IMR-90 (cell line): ENCODE results near the gene INPP5A. TPM values are rescaled to one million over a fixed set of nuclear protein-coding genes. Genes with fewer than 3 reads are reported as not detected.

Experiments
- ATAC-seq: fragments of 200-7000 bp; cut with Tn5 transposase; 2 replicates; pipeline ENCODE4 v1.9.1; 2020; ENCODE audit warnings: low read depth, mild to moderate bottlenecking, moderate library complexity
- BruUV-seq: library from RNA; stranded (reverse); fragments of 400-500 nt; replicated peaks from 2 replicates; lab custom pipeline; 2021; lab: Mats Ljungman, UMichigan
- CTCF ChIA-PET: fragments of 300-600 bp; formaldehyde crosslinking; extraction: SDS; loops from one replicate; lab custom pipeline; 2021; ENCODE audit warnings: antibody characterized with exemption; lab: Yijun Ruan, JAX
- POLR2A ChIA-PET: fragments of 300-600 bp; sonication (Branson Sonifier 250); formaldehyde crosslinking; loops from one replicate; lab custom pipeline; 2022; ENCODE audit warnings: antibody characterized with exemption; ENCODE audit not compliant: unreplicated experiment; lab: Charles Lee
- DNase-seq: peaks from one replicate; pipeline ENCODE4 v3.0.0; 2013
- H2AFZ ChIP-seq: replicated peaks from 2 replicates; pipeline ENCODE3; 2013; ENCODE audit warnings: low read length, mild to moderate bottlenecking; ENCODE audit not compliant: poor library complexity
- H2AK5ac ChIP-seq: 2 replicates; pipeline ENCODE4 v1.6.1; 2013; ENCODE audit warnings: low read depth, low read length, inconsistent platforms
- H2AK9ac ChIP-seq: replicated peaks from 2 replicates; pipeline ENCODE3; 2013; ENCODE audit warnings: mild to moderate bottlenecking, low read depth, low read length, moderate library complexity; ENCODE audit not compliant: poor library complexity
- H2BK120ac ChIP-seq: 2 replicates; pipeline ENCODE4 v1.6.1; 2013; ENCODE audit warnings: low read depth, low read length, inconsistent platforms
- H2BK15ac ChIP-seq: 3 replicates; pipeline ENCODE4 v1.6.1; 2013; ENCODE audit warnings: low read depth, low read length, inconsistent platforms
- H2BK20ac ChIP-seq: 2 replicates; pipeline ENCODE4 v1.6.1; 2013; ENCODE audit warnings: low read depth, mild to moderate bottlenecking, inconsistent platforms, low read length, moderate library complexity
- H2BK5ac ChIP-seq: 2 replicates; pipeline ENCODE4 v1.6.1; 2013; ENCODE audit warnings: mild to moderate bottlenecking, low read depth, low read length, inconsistent platforms; ENCODE audit not compliant: poor library complexity, severe bottlenecking
- H3K14ac ChIP-seq: replicated peaks from 2 replicates; pipeline ENCODE4 v1.6.1; 2013; ENCODE audit warnings: low read depth, low read length, inconsistent platforms
- H3K18ac ChIP-seq: 2 replicates; pipeline ENCODE4 v1.6.1; 2013; ENCODE audit warnings: low read depth, low read length, control low read depth
- H3K23ac ChIP-seq: 2 replicates; pipeline ENCODE4 v1.6.1; 2013; ENCODE audit warnings: low read depth, low read length, inconsistent platforms
- H3K27ac ChIP-seq: 2 replicates; pipeline ENCODE4 v1.5.1; 2013; ENCODE audit warnings: mild to moderate bottlenecking, control low read depth, low read length; ENCODE audit not compliant: insufficient read depth
- H3K27me3 ChIP-seq: 2 replicates; pipeline ENCODE4 v1.6.1; 2013; ENCODE audit warnings: low read length; ENCODE audit not compliant: control insufficient read depth, insufficient read depth
- H3K36me3 ChIP-seq: 2 replicates; pipeline ENCODE4 v1.6.1; 2013; ENCODE audit warnings: low read length, mixed read lengths; ENCODE audit not compliant: control insufficient read depth, insufficient read depth
- H3K4ac ChIP-seq: 2 replicates; pipeline ENCODE4 v1.6.1; 2013; ENCODE audit warnings: low read depth, low read length, inconsistent platforms
- H3K4me1 ChIP-seq: 2 replicates; pipeline ENCODE4 v1.6.1; 2013; ENCODE audit warnings: low read length, mixed read lengths; ENCODE audit not compliant: control insufficient read depth, insufficient read depth
- H3K4me2 ChIP-seq: 2 replicates; pipeline ENCODE4 v1.6.1; 2013; ENCODE audit warnings: low read depth, mild to moderate bottlenecking, control low read depth, low read length, moderate library complexity
- H3K4me3 ChIP-seq: 2 replicates; pipeline ENCODE4 v1.5.1; 2013; ENCODE audit warnings: low read depth, mild to moderate bottlenecking, control low read depth, low read length, moderate library complexity; ENCODE audit not compliant: insufficient read depth
- H3K56ac ChIP-seq: 2 replicates; pipeline ENCODE4 v1.6.1; 2013; ENCODE audit warnings: low read length, inconsistent platforms; ENCODE audit not compliant: insufficient read depth; ENCODE audit errors: extremely low read depth
- H3K79me1 ChIP-seq, 2 experiments: 2 replicates each; pipeline ENCODE4 v1.6.1; 2013; ENCODE audit warnings: low read length in 2 of 2, inconsistent platforms in 1 of 2, low read depth in 1 of 2
- H3K9ac ChIP-seq: 2 replicates; pipeline ENCODE4 v1.6.1; 2013; ENCODE audit warnings: low read depth, low read length, control low read depth
- H3K9me1 ChIP-seq: 2 replicates; pipeline ENCODE4 v1.6.1; 2013; ENCODE audit warnings: low read length, inconsistent platforms; ENCODE audit not compliant: insufficient read depth
- H3K9me3 ChIP-seq: 2 replicates; pipeline ENCODE4 v1.6.1; 2013; ENCODE audit warnings: low read length; ENCODE audit not compliant: control insufficient read depth, insufficient read depth
- H4K20me1 ChIP-seq: 2 replicates; pipeline ENCODE4 v1.6.1; 2013; ENCODE audit warnings: low read length, inconsistent platforms; ENCODE audit not compliant: insufficient read depth
- H4K5ac ChIP-seq: 2 replicates; pipeline ENCODE4 v1.6.1; 2013; ENCODE audit warnings: mild to moderate bottlenecking, low read depth, low read length, control low read depth
- H4K8ac ChIP-seq, 2 experiments: 2 replicates each; pipeline ENCODE4 v1.6.1; 2013; ENCODE audit warnings: low read depth in 2 of 2, low read length in 2 of 2, control low read depth in 1 of 2, inconsistent platforms in 1 of 2
- H4K91ac ChIP-seq: 2 replicates; pipeline ENCODE4 v1.6.1; 2013; ENCODE audit warnings: low read depth, low read length, inconsistent platforms; ENCODE audit not compliant: insufficient read depth
- BHLHE40 ChIP-seq: fragments of 150-350 bp; IDR thresholded peaks from 2 replicates; pipeline ENCODE4 v1.6.1; 2016; ENCODE audit warnings: mild to moderate bottlenecking, low read depth, low read length
- CHD1 ChIP-seq: IDR thresholded peaks from 2 replicates; pipeline ENCODE4 v1.6.1; 2012; ENCODE audit warnings: low read depth, low read length, improper control_type of control experiment
- MAFK ChIP-seq: IDR thresholded peaks from 2 replicates; pipeline ENCODE4 v1.6.1; 2012; ENCODE audit warnings: low read depth, low read length, improper control_type of control experiment
- MXI1 ChIP-seq: IDR thresholded peaks from 2 replicates; pipeline ENCODE4 v1.6.1; 2012; ENCODE audit warnings: low read depth, mild to moderate bottlenecking, low read length, moderate library complexity, borderline replicate concordance
- NFE2L2 ChIP-seq: fragments of 150-350 bp; IDR thresholded peaks from 2 replicates; pipeline ENCODE4 v1.6.1; 2016; ENCODE audit warnings: low read depth, mild to moderate bottlenecking, low read length
- RAD21 ChIP-seq: IDR thresholded peaks from 2 replicates; pipeline ENCODE4 v1.6.1; 2012; ENCODE audit warnings: low read length, improper control_type of control experiment
- RFX5 ChIP-seq: IDR thresholded peaks from 2 replicates; pipeline ENCODE4 v1.8.0; 2012; ENCODE audit warnings: low read depth, mild to moderate bottlenecking, low read length, moderate library complexity
- SMC3 ChIP-seq: fragments of 150-350 bp; IDR thresholded peaks from 2 replicates; pipeline ENCODE4 v1.6.1; 2016; ENCODE audit warnings: low read depth, mild to moderate bottlenecking, antibody characterized with exemption, low read length, moderate library complexity
- WGBS, 2 experiments: methylation state at CpG; one replicate each; pipeline versions ENCODE4 v1.1.5 to v1.1.7; 2013; ENCODE audit warnings: missing lambda C conversion rate in 2 of 2; ENCODE audit not compliant: insufficient read length in 1 of 2; ENCODE audit errors: extremely low coverage in 2 of 2; 5-methylcytosine and 5-hydroxymethylcytosine counted together
- dilution Hi-C: fragments of 300-500 bp; cut with HindIII; formaldehyde crosslinking; loops from one replicate; pipeline ENCODE4 v1.14.3; 2018; ENCODE audit warnings: low sequenced_read_pairs; ENCODE audit not compliant: unreplicated experiment
- in situ Hi-C: fragments of 300-500 bp; cut with MboI; formaldehyde crosslinking; loops from 3 replicates; pipeline ENCODE4 v1.14.3; 2019; ENCODE audit warnings: low sequenced_read_pairs, inconsistent platforms, mixed read lengths
- intact Hi-C: fragments of 100-400 bp; cut with micrococcal nuclease; formaldehyde crosslinking; loops from 2 replicates; pipeline ENCODE4 v1.10.0; 2022
- polyA plus RNA-seq, 3 experiments: library from polyadenylated mRNA; depleted of rRNA; stranded (reverse); fragments of >200 nt; gene quantifications; 2 replicates each; pipeline ENCODE4 v1.2.3, GENCODE V29; 2012; ENCODE audit warnings: low replicate concordance in 1 of 3
- total RNA-seq: library from RNA; depleted of rRNA; stranded (reverse); fragments of >200 nt; gene quantifications from 2 replicates; pipeline ENCODE4 v1.2.3, GENCODE V29; 2012
- TF ChIP-seq, protein P1 (sequence below): fragments of 150-350 bp; IDR thresholded peaks from 2 replicates; pipeline ENCODE4 v1.6.1; 2017; ENCODE audit warnings: mild to moderate bottlenecking, antibody characterized with exemption, low read length, low read depth
- TF ChIP-seq, protein P2 (sequence below): conservative IDR thresholded peaks from 2 replicates; pipeline ENCODE4 v1.5.1; 2012; ENCODE audit warnings: mild to moderate bottlenecking, low read depth, low read length, improper control_type of control experiment
- TF ChIP-seq, protein P3 (sequence below): fragments of 150-350 bp; IDR thresholded peaks from 2 replicates; pipeline ENCODE4 v1.6.1; 2016; ENCODE audit warnings: low read depth, mild to moderate bottlenecking, low read length, moderate library complexity, borderline replicate concordance

The INPP5A gene
- total and polyA plus RNA-seq, 2 of the 4 experiments (the other 2 are of a cell fraction) = 21.4 to 36.7 TPM

DNA sequence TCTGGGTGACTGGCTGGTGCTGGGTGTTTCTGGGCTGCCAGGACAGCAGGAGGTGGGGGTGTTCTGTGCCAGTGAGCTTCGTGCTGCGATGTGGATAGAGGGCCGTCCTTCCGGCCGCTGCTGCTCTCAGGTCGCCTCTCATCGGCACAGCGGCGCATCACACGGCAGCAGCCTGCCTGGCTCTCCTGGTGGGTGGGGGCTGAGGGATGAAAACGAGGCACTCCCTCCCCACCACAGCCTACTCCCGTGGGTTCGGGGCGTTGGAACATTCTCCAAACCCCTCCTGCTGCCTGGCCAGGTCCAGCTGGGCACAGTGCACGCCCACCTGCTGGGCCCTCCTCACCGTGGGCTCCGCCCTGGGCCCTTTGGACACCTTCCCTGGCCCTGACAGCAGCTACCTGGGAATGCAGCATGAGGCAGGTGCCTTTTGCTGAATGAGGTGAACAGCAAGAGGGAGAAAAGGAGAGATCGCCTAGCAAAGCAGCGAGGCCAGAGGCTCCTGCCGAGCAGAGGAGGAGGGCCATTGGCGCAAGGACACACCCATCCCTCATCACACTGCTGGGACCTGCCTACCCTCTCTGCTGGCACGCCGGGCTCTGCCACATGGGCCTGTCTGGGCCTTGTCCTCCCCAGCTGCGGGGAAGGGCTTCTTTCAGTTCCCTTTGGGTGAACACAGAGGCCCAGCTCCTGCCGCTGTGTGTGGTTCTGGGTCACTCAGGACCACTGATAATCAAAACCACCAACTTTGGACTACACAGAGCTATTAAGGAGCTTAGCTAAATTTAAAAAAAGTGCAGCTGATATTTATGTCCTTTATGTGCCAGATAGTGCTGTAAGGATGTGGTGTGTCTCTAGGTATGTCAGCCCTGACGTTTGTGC lies 33.4 kb downstream of the INPP5A start:
- peak overlapping the region; percentile 43 for H2AFZ ChIP-seq
- in situ Hi-C loops (no loop called here), dilution Hi-C loops (no loop called here), intact Hi-C loops (no loop called here)
- H3K27ac ChIP-seq = no peak overlapping the region
- ATAC-seq = no peak
- H2BK15ac ChIP-seq = no peak overlapping the region
- peaks cover 24% of the 10 kb centered on the region for H3K4me1 ChIP-seq
- no peaks in the 10 kb centered on the region for H3K9me3 ChIP-seq
- peak overlapping the region; percentile 39; the same call in 1 of the 2 replicates for H2AK5ac ChIP-seq
- no peak overlapping the region for H4K91ac ChIP-seq
- H4K5ac ChIP-seq = no peak overlapping the region
- H3K9ac ChIP-seq = no peak overlapping the region
- peaks cover 70% of the 10 kb centered on the region for H4K20me1 ChIP-seq
- no peak overlapping the region for H3K14ac ChIP-seq
- H4K8ac ChIP-seq = no peak overlapping the region
- no peak overlapping the region for H3K4ac ChIP-seq
- peaks cover 10 to 55% of the 10 kb centered on the region in 2 experiments; a peak in 3 of 4 replicates for H3K79me1 ChIP-seq
- no peak overlapping the region for H3K56ac ChIP-seq
- WGBS, 2 experiments = 100% methylated on average over 1 of the region's 26 CpGs; no CpG with 5 or more reads in 1 of the 2 experiments
- no peak overlapping the region for H2BK5ac ChIP-seq
- no peak overlapping the region for H2BK120ac ChIP-seq
- DNase-seq = no peak
- H3K9me1 ChIP-seq = peaks cover 25% of the 10 kb centered on the region
- ChIA-PET CTCF (interaction anchor here (0.6 kb wide), 1 partner anchor 102 kb away, joined by 6 read pairs; no protein-coding TSS in a partner anchor), POLR2A (no interaction called here)
- no TSS peak for BruUV-seq
- no peak overlapping the region for H3K23ac ChIP-seq
- no peaks in the 10 kb centered on the region for H3K36me3 ChIP-seq
- H3K4me3 ChIP-seq = no peak overlapping the region
- peak overlapping the region; percentile 44 for H2AK9ac ChIP-seq
- TF ChIP-seq SMC3 (no peak), RFX5 (no peak), RAD21 (no peak), MXI1 (no peak), BHLHE40 (no peak), NFE2L2 (no peak), CHD1 (no peak), MAFK (no peak)
- TF ChIP-seq, protein P1, sequence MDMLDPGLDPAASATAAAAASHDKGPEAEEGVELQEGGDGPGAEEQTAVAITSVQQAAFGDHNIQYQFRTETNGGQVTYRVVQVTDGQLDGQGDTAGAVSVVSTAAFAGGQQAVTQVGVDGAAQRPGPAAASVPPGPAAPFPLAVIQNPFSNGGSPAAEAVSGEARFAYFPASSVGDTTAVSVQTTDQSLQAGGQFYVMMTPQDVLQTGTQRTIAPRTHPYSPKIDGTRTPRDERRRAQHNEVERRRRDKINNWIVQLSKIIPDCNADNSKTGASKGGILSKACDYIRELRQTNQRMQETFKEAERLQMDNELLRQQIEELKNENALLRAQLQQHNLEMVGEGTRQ = no peak
- TF ChIP-seq, protein P2, sequence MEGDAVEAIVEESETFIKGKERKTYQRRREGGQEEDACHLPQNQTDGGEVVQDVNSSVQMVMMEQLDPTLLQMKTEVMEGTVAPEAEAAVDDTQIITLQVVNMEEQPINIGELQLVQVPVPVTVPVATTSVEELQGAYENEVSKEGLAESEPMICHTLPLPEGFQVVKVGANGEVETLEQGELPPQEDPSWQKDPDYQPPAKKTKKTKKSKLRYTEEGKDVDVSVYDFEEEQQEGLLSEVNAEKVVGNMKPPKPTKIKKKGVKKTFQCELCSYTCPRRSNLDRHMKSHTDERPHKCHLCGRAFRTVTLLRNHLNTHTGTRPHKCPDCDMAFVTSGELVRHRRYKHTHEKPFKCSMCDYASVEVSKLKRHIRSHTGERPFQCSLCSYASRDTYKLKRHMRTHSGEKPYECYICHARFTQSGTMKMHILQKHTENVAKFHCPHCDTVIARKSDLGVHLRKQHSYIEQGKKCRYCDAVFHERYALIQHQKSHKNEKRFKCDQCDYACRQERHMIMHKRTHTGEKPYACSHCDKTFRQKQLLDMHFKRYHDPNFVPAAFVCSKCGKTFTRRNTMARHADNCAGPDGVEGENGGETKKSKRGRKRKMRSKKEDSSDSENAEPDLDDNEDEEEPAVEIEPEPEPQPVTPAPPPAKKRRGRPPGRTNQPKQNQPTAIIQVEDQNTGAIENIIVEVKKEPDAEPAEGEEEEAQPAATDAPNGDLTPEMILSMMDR = no peak
- TF ChIP-seq, protein P3, sequence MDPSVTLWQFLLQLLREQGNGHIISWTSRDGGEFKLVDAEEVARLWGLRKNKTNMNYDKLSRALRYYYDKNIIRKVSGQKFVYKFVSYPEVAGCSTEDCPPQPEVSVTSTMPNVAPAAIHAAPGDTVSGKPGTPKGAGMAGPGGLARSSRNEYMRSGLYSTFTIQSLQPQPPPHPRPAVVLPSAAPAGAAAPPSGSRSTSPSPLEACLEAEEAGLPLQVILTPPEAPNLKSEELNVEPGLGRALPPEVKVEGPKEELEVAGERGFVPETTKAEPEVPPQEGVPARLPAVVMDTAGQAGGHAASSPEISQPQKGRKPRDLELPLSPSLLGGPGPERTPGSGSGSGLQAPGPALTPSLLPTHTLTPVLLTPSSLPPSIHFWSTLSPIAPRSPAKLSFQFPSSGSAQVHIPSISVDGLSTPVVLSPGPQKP = no peak
- H3K27me3 ChIP-seq = no peaks in the 10 kb centered on the region
- H3K4me2 ChIP-seq = no peak overlapping the region
- H2BK20ac ChIP-seq = no peak overlapping the region
- no peak overlapping the region for H3K18ac ChIP-seq
